DOHH2 (cell line): ENCODE data around the gene TRAK1.

Source experiments
- H3F3A ChIP-seq: fragments of 200-600 bp; sonication (generic), shearing (Covaris generic); 2 replicates; pipeline ENCODE4 v1.6.0; 2016; ENCODE audit warnings: antibody characterized with exemption, mild to moderate bottlenecking; ENCODE audit not compliant: control insufficient read depth, insufficient read depth
- H3K27ac ChIP-seq: fragments of 200-600 bp; sonication (generic); 2 replicates; pipeline ENCODE4 v1.5.1; 2014; ENCODE audit warnings: low read depth, mild to moderate bottlenecking, low read length, moderate library complexity
- H3K27me3 ChIP-seq: fragments of 200-600 bp; sonication (generic); 2 replicates; pipeline ENCODE4 v1.6.1; 2014; ENCODE audit warnings: mild to moderate bottlenecking, low read length, mixed read lengths; ENCODE audit not compliant: control insufficient read depth
- H3K36me3 ChIP-seq: fragments of 200-600 bp; sonication (generic); 2 replicates; pipeline ENCODE4 v1.6.1; 2014; ENCODE audit warnings: mild to moderate bottlenecking, low read length, moderate library complexity, mixed read lengths; ENCODE audit not compliant: control insufficient read depth
- H3K4me1 ChIP-seq: fragments of 200-600 bp; sonication (generic); 2 replicates; pipeline ENCODE4 v1.6.1; 2014; ENCODE audit warnings: mild to moderate bottlenecking, low read length, mixed read lengths; ENCODE audit not compliant: control insufficient read depth
- H3K4me2 ChIP-seq: fragments of 200-600 bp; sonication (generic); 2 replicates; pipeline ENCODE4 v1.6.0; 2014; ENCODE audit warnings: mild to moderate bottlenecking, low read length, moderate library complexity
- H3K4me3 ChIP-seq: fragments of 200-600 bp; sonication (generic); 2 replicates; pipeline ENCODE4 v1.5.1; 2014; ENCODE audit warnings: mild to moderate bottlenecking, low read length, mixed read lengths
- H3K79me2 ChIP-seq: fragments of 200-600 bp; sonication (generic); 2 replicates; pipeline ENCODE4 v1.6.1; 2014; ENCODE audit warnings: mild to moderate bottlenecking, low read length, mixed read lengths; ENCODE audit not compliant: control insufficient read depth
- H3K9me2 ChIP-seq: fragments of 200-600 bp; sonication (generic); replicated peaks from 2 replicates; pipeline ENCODE4 v1.6.1; 2014; ENCODE audit warnings: mild to moderate bottlenecking, low read length, mixed read lengths; ENCODE audit not compliant: control insufficient read depth
- H3K9me3 ChIP-seq: fragments of 200-600 bp; sonication (generic); 2 replicates; pipeline ENCODE4 v1.6.1; 2014; ENCODE audit warnings: antibody characterized with exemption, low read length, mixed read lengths; ENCODE audit not compliant: control insufficient read depth, insufficient read depth
- H4K20me1 ChIP-seq: fragments of 200-600 bp; sonication (generic); 2 replicates; pipeline ENCODE4 v1.6.0; 2014; ENCODE audit warnings: low read depth, mild to moderate bottlenecking, antibody characterized with exemption, low read length, moderate library complexity; ENCODE audit not compliant: control insufficient read depth, insufficient read depth
- CTCF ChIP-seq: fragments of 200-600 bp; sonication (generic); IDR thresholded peaks from one replicate; pipeline ENCODE4 v1.5.1; 2014; ENCODE audit warnings: antibody characterized with exemption, mild to moderate bottlenecking, low read depth, low read length; ENCODE audit not compliant: poor library complexity, severe bottlenecking
- EZH2phosphoT487 ChIP-seq: fragments of 200-600 bp; sonication (generic); IDR thresholded peaks from 2 replicates; pipeline ENCODE4 v1.6.1; 2017; ENCODE audit warnings: borderline replicate concordance, mild to moderate bottlenecking, antibody characterized with exemption, low read length, moderate library complexity, mixed read lengths

The TRAK1 gene

GRCh38 chr3:42063888-42064287, 27.3 kb upstream of the TRAK1 start:
- H3K27ac ChIP-seq: no peak overlapping the region
- H3K9me3 ChIP-seq: no peaks in the 10 kb centered on the region
- H3K4me1 ChIP-seq: peaks cover 99% of the 10 kb centered on the region
- H3K27me3 ChIP-seq: no peaks in the 10 kb centered on the region
- peaks cover 21% of the 10 kb centered on the region for H3F3A ChIP-seq
- no peak for TF ChIP-seq CTCF
- no peak for TF ChIP-seq EZH2phosphoT487
- H4K20me1 ChIP-seq: no peaks in the 10 kb centered on the region
- no peak overlapping the region for H3K4me3 ChIP-seq
- H3K79me2 ChIP-seq: peaks cover 100% of the 10 kb centered on the region
- peaks cover 9% of the 10 kb centered on the region; the same call in 1 of the 2 replicates for H3K36me3 ChIP-seq
- H3K4me2 ChIP-seq: peak overlapping the region; percentile 5; the same call in 1 of the 2 replicates
- H3K9me2 ChIP-seq: no peaks in the 10 kb centered on the region

- Histone ChIP-seq H3K79me2 (peaks cover 99% of the 10 kb centered on the region), H3K9me2 (no peaks in the 10 kb centered on the region), H3K9me3 (no peaks in the 10 kb centered on the region), H3K4me1 (peaks cover 98% of the 10 kb centered on the region), H3K4me2 (peak overlapping the region; percentile 82), H3K27me3 (no peaks in the 10 kb centered on the region), H3K4me3 (peak overlapping the region; percentile 57), H3K27ac (peak overlapping the region; percentile 88), H4K20me1 (no peaks in the 10 kb centered on the region), H3K36me3 (peaks cover 7% of the 10 kb centered on the region), H3F3A (peaks cover 18% of the 10 kb centered on the region)
- no peak for TF ChIP-seq EZH2phosphoT487
- TF ChIP-seq CTCF: no peak
These were observed 24.5 kb upstream of the TRAK1 start for GRCh38 chr3:42066516-42067181.

- Histone ChIP-seq H3K4me2 (peak overlapping the region; percentile 82), H3K4me1 (peaks cover 98% of the 10 kb centered on the region), H3K79me2 (peaks cover 99% of the 10 kb centered on the region), H4K20me1 (no peaks in the 10 kb centered on the region), H3K4me3 (peak overlapping the region; percentile 57), H3K27ac (peak overlapping the region; percentile 88), H3K27me3 (no peaks in the 10 kb centered on the region), H3F3A (peaks cover 24% of the 10 kb centered on the region), H3K9me2 (no peaks in the 10 kb centered on the region), H3K36me3 (peaks cover 8% of the 10 kb centered on the region), H3K9me3 (no peaks in the 10 kb centered on the region)
- TF ChIP-seq EZH2phosphoT487 (no peak), CTCF (no peak)
These were observed 23.8 kb upstream of the TRAK1 start for GRCh38 chr3:42067326-42067725.
